Common myeloid progenitor, CD34-positive (primary cell): Measurements from ENCODE around the gene RAPGEF3.
A peak's percentile ranks its signal among the peaks of the same experiment; 100 is the strongest.

Source experiments
- CTCF ChIA-PET: fragments of 350-600 bp; sonication (Branson Sonifier 250); formaldehyde crosslinking; loops from one replicate; lab custom pipeline; 2021; ENCODE audit warnings: antibody characterized with exemption; lab: Charles Lee
- POLR2A ChIA-PET: fragments of 350-600 bp; sonication (Branson Sonifier 250); formaldehyde crosslinking; loops from one replicate; lab custom pipeline; 2021; ENCODE audit warnings: antibody characterized with exemption; lab: Charles Lee
- DNase-seq, 3 donors: peaks; one replicate each; pipeline versions ENCODE4 v3.0.0 to v3.0.0-alpha.2; 2013
- H3K27ac ChIP-seq, 2 experiments: 1 replicate in 1 of 2; 2 replicates in 1 of 2; pipeline ENCODE4 v1.7.0; 2013; ENCODE audit warnings: inconsistent platforms in 2 of 2, low read length in 2 of 2, mild to moderate bottlenecking in 2 of 2, low read depth in 1 of 2, moderate library complexity in 1 of 2; ENCODE audit not compliant: severe bottlenecking in 2 of 2, insufficient read depth in 1 of 2, poor library complexity in 1 of 2
- H3K27me3 ChIP-seq, 5 experiments: replicated peaks in 2 of 5; 1 replicate in 3 of 5; 2 replicates in 2 of 5; pipeline versions ENCODE4 v1.6.1 to v1.7.0; 2013; ENCODE audit warnings: low read length in 4 of 5, mild to moderate bottlenecking in 2 of 5, moderate library complexity in 2 of 5, inconsistent platforms in 1 of 5; ENCODE audit not compliant: insufficient read depth in 5 of 5, control insufficient read depth in 4 of 5
- H3K36me3 ChIP-seq, 4 experiments: 1 replicate in 2 of 4; 2 replicates in 2 of 4; pipeline versions ENCODE4 v1.6.1 to v1.7.0; 2013; ENCODE audit warnings: low read length in 3 of 4, control low read depth in 1 of 4, mild to moderate bottlenecking in 1 of 4; ENCODE audit not compliant: control insufficient read depth in 4 of 4, insufficient read depth in 4 of 4
- H3K4me1 ChIP-seq, 4 experiments: 1 replicate in 3 of 4; 2 replicates in 1 of 4; pipeline versions ENCODE4 v1.6.1 to v1.7.1; 2013; ENCODE audit warnings: low read length in 3 of 4, mild to moderate bottlenecking in 3 of 4, control low read depth in 1 of 4, inconsistent platforms in 1 of 4, moderate library complexity in 1 of 4; ENCODE audit not compliant: control insufficient read depth in 4 of 4, insufficient read depth in 4 of 4; ENCODE audit errors: control extremely low read depth in 1 of 4
- H3K4me3 ChIP-seq, 7 experiments: 1 replicate in 4 of 7; 2 replicates in 3 of 7; pipeline versions ENCODE4 v1.5.1 to v1.7.0; 2013; ENCODE audit warnings: mild to moderate bottlenecking in 7 of 7, low read length in 6 of 7, moderate library complexity in 6 of 7, inconsistent platforms in 2 of 7, low read depth in 2 of 7, control low read depth in 1 of 7; ENCODE audit not compliant: insufficient read depth in 4 of 7, control insufficient read depth in 1 of 7; ENCODE audit errors: extremely low read depth in 1 of 7
- H3K9me3 ChIP-seq, 5 experiments: 1 replicate in 4 of 5; 2 replicates in 1 of 5; pipeline versions ENCODE4 v1.6.1 to v1.7.1; 2013; ENCODE audit warnings: low read length in 4 of 5, mild to moderate bottlenecking in 2 of 5, inconsistent platforms in 1 of 5, low read depth in 1 of 5, moderate library complexity in 1 of 5; ENCODE audit not compliant: control insufficient read depth in 4 of 5, insufficient read depth in 2 of 5; ENCODE audit errors: control extremely low read depth in 1 of 5
- WGBS: methylation state at CpG from one replicate; pipeline ENCODE4 v1.1.5; 2013; ENCODE audit not compliant: insufficient coverage; 5-methylcytosine and 5-hydroxymethylcytosine counted together

The RAPGEF3 gene

GRCh38 chr12:47757840-47758583 is 668 bp downstream of the RAPGEF3 start:
- H3K4me3 ChIP-seq: peak overlapping the region; percentile 25 to 90 (median 69)

DNA sequence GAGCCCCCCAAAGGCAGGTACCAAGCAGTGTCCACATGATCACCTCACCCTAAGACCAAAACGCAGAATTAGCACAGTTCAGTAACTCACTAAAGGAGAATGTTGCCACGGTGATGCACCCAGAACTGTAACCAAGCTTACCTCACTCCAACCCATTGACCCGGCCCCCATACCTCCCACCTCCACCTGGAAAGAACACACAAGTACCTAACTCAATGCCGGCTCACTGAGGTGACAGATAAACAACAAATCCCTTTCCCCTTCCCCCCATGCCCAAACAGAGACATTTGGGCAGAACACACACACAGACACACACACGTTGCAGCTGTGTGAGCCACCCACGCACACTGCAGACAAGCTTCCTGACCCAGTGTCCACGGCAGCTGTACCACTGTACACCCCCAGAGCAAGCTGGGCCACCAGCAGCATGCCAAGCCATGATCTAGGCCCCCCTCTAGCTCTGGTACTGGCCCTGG is 1.3 kb downstream of the RAPGEF3 start:
- no peak for DNase-seq
- POLR2A ChIA-PET: interaction anchor here (0.6 to 1.8 kb wide), 3 partner anchors 18 to 455 kb away, joined by 3 to 6 read pairs (median 4); no protein-coding TSS in a partner anchor
- Histone ChIP-seq H3K4me3 (peak overlapping the region in 5 of 7 experiments; percentile 52 to 90 (median 77)), H3K4me1 (peaks cover 0 to 52% (median 37%) of the 10 kb centered on the region in 4 experiments), H3K36me3 (peaks cover 0 to 9% (median 0%) of the 10 kb centered on the region in 4 experiments), H3K9me3 (no peaks in the 10 kb centered on the region), H3K27ac (no peak overlapping the region), H3K27me3 (no peaks in the 10 kb centered on the region)
- WGBS: 38% methylated on average over 5 of the region's 7 CpGs
- CTCF ChIA-PET: interaction anchor here (0.8 to 35.4 kb wide), 10 partner anchors 13 to 83 kb away, joined by 3 to 1109 read pairs (median 9); partner anchors contain the start of gene SLC48A1

More at GRCh38 chr12:47757840-47758583, 668 bp downstream of the RAPGEF3 start:
- Histone ChIP-seq H3K27me3 (no peaks in the 10 kb centered on the region), H3K36me3 (peaks cover 0 to 9% (median 0%) of the 10 kb centered on the region in 4 experiments), H3K9me3 (no peaks in the 10 kb centered on the region), H3K4me1 (peaks cover 0 to 52% (median 37%) of the 10 kb centered on the region in 4 experiments), H3K27ac (peak overlapping the region in 1 of 2 experiments; percentile 84)
- CTCF ChIA-PET: interaction anchor here (0.8 to 35.4 kb wide), 15 partner anchors 14 to 106 kb away, joined by 3 to 1109 read pairs (median 6); partner anchors contain the start of gene SLC48A1
- POLR2A ChIA-PET: interaction anchor here (0.6 to 1.8 kb wide), 6 partner anchors 9 to 455 kb away, joined by 3 to 6 read pairs (median 4); partner anchors contain the start of gene SLC48A1
- peak in 2 of 3 donors; percentile 48 to 58 for DNase-seq
- 17% methylated on average over 17 of the region's 20 CpGs for WGBS

- ChIA-PET POLR2A (interaction anchor here (0.7 to 1.4 kb wide), 2 partner anchors 14 to 52 kb away, joined by 3 read pairs; no protein-coding TSS in a partner anchor), CTCF (interaction anchor here (0.6 to 35.4 kb wide), 8 partner anchors 12 to 246 kb away, joined by 3 to 1109 read pairs (median 10); partner anchors contain the start of gene SLC48A1)
- H3K4me1 ChIP-seq: peaks cover 0 to 52% (median 37%) of the 10 kb centered on the region in 4 experiments
- H3K27ac ChIP-seq: no peak overlapping the region
- DNase-seq: no peak
- peaks cover 0 to 16% (median 0%) of the 10 kb centered on the region in 4 experiments for H3K36me3 ChIP-seq
- no peak overlapping the region for H3K4me3 ChIP-seq
- H3K27me3 ChIP-seq: no peaks in the 10 kb centered on the region
- WGBS: 96% methylated on average over 10 of the region's 12 CpGs
- no peaks in the 10 kb centered on the region for H3K9me3 ChIP-seq
These were observed 2.8 kb downstream of the RAPGEF3 start for GRCh38 chr12:47755655-47756562.

DNA sequence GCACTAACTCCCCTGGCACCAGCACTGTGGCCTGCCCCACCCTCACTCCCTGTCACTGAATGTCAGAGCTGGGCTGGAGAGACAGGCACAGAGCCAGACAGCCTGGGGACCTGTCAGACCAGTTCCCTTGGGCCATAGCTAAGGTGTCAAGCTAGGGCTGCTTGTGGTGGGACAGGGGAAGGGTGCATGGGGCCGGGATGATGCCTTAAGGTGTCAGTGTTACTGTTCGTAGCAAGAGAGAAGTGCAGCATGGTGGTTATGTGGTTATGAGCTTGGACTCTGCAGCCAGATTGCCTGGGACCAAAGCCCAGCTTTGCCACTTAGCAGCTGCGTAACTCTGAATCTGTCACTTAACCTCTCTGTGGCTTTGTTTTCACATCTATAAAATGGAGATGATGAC is 3.8 kb downstream of the RAPGEF3 start:
- DNase-seq: no peak
- no CpG with 5 or more reads among the region's 3 CpGs for WGBS
- Histone ChIP-seq H3K9me3 (no peaks in the 10 kb centered on the region), H3K4me1 (peaks cover 0 to 45% (median 36%) of the 10 kb centered on the region in 4 experiments), H3K27me3 (no peaks in the 10 kb centered on the region), H3K4me3 (no peak overlapping the region), H3K27ac (no peak overlapping the region), H3K36me3 (peaks cover 0 to 26% (median 0%) of the 10 kb centered on the region in 4 experiments)
- ChIA-PET CTCF (interaction anchor here (4.7 to 35.4 kb wide), 4 partner anchors 11 to 84 kb away, joined by 17 to 1109 read pairs (median 232); partner anchors contain the start of gene SLC48A1), POLR2A (no interaction called here)

GRCh38 chr12:47754126-47754525 is 4.6 kb downstream of the RAPGEF3 start:
- Histone ChIP-seq H3K4me1 (peaks cover 0 to 37% (median 29%) of the 10 kb centered on the region in 4 experiments), H3K4me3 (no peak overlapping the region), H3K27me3 (no peaks in the 10 kb centered on the region), H3K36me3 (peaks cover 0 to 33% (median 2%) of the 10 kb centered on the region in 4 experiments), H3K9me3 (no peaks in the 10 kb centered on the region), H3K27ac (no peak overlapping the region)
- 100% methylated on average over 4 of the region's 4 CpGs for WGBS
- ChIA-PET POLR2A (no interaction called here), CTCF (interaction anchor here (4.7 to 35.4 kb wide), 4 partner anchors 10 to 84 kb away, joined by 17 to 1109 read pairs (median 232); partner anchors contain the start of gene SLC48A1)
- DNase-seq: no peak
